DOHH2 (cell line): ENCODE results near the gene TPRN.

Experiments
- CTCF ChIP-seq: fragments of 200-600 bp; sonication (generic); IDR thresholded peaks from one replicate; pipeline ENCODE4 v1.5.1; 2014; ENCODE audit warnings: antibody characterized with exemption, mild to moderate bottlenecking, low read depth, low read length; ENCODE audit not compliant: poor library complexity, severe bottlenecking
- EZH2phosphoT487 ChIP-seq: fragments of 200-600 bp; sonication (generic); IDR thresholded peaks from 2 replicates; pipeline ENCODE4 v1.6.1; 2017; ENCODE audit warnings: borderline replicate concordance, mild to moderate bottlenecking, antibody characterized with exemption, low read length, moderate library complexity, mixed read lengths

- TF ChIP-seq CTCF (no peak), EZH2phosphoT487 (no peak)
Measured at GRCh38 chr9:137204731-137205125, 4.2 kb upstream of the TPRN start.
